Germinal center (tissue), 1 donor: ENCODE results near the gene TNFRSF1B.

Source experiments
- DNase-seq: peaks from one replicate; pipeline ENCODE4 v3.0.0; 2012; ENCODE audit warnings: mixed read lengths, low spot score

Gene TNFRSF1B

GRCh38 chr1:12166834-12167492 is at the start of gene TNFRSF1B:
TSS of gene TNFRSF1B (plus strand) at chr1:12166991. CDS start at chr1:12167092, 101 bp downstream.
- peak; percentile 64 for DNase-seq

DNA sequence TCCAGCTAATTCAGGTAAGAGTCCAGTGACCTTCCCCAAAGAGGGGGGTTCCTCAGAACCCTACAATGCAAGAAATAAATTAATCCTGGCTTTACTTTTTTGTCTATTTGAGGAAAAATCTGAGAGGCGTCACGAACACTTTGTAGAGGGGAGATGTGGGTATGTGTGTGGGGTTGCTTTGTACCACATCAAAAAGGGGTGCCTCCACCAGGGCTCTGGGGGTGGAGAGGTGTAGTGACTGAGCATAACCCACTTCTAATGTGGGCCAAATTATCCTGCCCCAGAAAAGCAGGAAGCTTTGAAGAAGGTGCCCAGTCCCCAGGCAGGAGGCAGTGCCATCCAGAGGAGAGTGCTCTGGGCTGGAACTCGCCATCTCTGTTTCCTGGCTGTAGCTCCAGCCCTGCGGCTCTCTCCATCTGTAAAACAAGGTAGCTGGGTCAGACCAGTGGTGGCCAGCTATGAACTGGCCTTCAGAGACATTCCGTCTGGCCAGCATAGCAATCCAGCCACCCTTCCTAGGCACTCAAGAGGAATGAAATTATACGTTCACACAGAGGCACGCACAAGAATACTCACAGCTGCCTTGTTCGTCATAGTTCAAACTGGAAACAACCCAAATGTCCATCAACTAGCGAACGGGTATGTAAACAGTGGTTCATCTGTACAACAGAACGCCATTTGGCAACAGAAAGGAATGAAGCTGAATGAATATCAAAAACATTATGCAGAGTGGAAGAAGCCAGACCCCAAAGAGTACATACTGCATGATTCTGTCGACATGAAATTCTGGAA is 45.4 kb upstream of the TNFRSF1B start:
- no peak for DNase-seq

DNA sequence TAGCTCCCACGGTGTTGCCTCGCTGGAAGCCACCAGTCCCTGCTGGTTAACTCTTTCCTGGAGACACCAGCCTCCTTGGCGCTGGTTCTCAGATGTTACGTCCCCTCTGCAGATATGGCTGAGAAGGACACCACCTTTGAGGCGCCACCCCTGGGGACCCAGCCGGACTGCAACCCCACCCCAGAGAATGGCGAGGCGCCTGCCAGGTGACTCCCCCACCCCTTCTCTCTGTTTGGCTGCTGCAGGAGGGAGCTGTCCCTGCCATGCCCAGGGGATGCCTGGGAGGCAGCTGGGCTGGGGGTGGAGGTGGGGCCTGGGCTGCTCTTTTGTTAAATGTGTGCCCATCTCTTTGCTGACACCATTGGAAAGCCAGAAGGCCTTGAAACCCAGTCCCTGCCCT is 43.6 kb upstream of the TNFRSF1B start:
- no peak for DNase-seq

GRCh38 chr1:12124693-12125421 is 41.9 kb upstream of the TNFRSF1B start:
- DNase-seq: peak; percentile 51

GRCh38 chr1:12125422-12126355 is 41.1 kb upstream of the TNFRSF1B start:
- no peak for DNase-seq

GRCh38 chr1:12126781-12127180 is 40.0 kb upstream of the TNFRSF1B start:
- DNase-seq: no peak

DNA sequence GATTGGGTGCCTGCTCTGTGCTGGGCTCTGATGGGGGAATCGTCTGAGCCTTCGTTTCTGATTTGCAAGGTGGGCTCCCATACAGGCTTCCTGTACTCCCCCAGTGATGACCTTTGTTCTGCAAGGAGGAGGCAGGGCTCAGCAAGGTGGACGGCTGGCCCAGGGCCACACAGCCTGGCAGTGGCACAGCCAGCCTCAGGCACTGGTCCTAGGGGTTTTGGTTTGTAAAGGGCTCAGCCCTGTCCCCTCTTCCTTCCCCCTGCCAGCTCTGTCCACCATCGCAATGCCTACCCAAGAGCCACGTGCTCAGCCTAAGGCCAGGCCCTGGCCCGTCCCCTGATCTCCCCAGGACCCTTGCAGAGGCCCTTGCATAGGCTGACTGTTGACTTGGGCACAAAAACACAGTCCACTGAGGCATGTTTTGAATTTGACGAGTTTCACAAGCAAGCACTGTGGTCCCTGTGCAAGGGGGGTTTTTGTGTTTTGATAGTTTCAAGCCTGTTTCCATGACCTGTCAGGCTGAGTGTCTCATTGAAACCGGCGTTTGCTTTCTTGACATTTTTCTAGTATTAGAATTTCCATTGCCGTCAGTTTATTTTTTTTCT is 39.5 kb upstream of the TNFRSF1B start:
- DNase-seq: no peak

DNA sequence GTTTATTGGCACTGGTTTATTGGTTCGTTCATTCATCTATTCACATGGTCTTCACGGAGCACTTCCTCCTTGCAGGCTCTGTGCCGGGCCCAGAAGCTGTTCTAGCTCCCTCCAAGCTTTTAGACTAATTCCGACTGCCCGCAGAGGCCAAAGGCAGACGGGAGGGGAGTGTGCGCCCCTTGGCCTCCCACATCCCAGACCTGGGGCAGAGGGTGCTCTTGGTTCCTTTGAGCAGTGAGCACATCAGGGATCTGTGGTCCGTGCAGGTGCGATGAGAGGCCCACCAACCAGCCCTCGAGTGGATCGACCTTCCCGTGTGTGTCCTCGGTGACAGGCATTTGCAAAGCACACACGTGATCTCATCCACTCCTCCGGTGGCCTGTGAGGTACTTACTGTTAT is 38.7 kb upstream of the TNFRSF1B start:
- no peak for DNase-seq

- no peak for DNase-seq
These were observed 37.2 kb upstream of the TNFRSF1B start for GRCh38 chr1:12129624-12130023.

- DNase-seq: no peak
These were observed 36.2 kb upstream of the TNFRSF1B start for GRCh38 chr1:12130466-12131130.

DNA sequence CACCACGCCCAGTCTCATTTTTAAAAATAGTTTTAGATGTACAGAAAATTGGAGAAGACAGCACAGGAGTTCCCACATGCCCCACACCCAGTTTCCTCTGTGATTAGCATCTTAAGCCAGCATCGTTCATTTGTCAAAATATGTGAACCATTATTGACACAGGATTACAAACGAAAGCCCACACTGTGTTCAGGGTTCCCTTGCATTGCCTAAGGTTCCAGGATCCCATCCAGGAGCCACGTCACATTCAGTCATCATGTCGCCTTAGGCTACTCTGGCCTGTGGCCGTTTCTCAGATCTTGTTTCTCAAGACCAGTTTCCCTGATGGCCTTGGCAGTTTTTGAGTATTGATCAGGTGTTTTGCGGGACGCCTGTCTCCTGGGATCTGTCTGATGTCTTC is 34.7 kb upstream of the TNFRSF1B start:
- DNase-seq: no peak

- DNase-seq: no peak
These were observed 32.1 kb upstream of the TNFRSF1B start for GRCh38 chr1:12134716-12135115.

- DNase-seq: no peak
These were observed 31.2 kb upstream of the TNFRSF1B start for GRCh38 chr1:12135612-12136011.

DNA sequence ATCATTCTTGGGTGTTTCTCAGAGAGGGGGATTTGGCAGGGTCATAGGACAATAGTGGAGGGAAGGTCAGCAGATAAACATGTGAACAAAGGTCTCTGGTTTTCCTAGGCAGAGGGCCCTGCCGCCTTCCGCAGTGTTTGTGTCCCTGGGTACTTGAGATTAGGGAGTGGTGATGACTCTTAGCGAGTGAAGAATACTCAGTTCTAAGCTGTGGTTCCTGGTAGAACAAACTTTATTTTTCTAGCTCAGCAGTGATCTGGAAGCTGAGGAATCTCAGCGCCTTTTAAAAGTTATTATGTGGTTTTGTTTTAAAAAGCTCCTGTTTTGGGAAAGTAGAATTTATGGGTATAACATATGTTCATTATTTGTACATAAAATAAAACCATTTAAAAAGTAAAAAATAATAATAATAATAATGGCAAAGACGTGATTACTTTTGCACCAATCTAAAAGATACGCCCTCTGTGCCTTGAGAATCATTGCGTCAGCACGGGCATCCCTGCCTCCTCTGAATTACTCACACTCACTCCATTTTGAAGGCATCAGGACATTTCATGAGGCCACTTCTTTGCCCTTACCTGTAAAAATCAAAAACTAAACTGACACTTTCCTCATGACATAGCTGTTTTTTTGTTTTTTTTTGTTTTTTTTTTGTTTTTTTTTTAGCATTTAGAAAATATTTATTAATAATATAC is 29.7 kb upstream of the TNFRSF1B start:
- no peak for DNase-seq

GRCh38 chr1:12138196-12139168 is 28.3 kb upstream of the TNFRSF1B start:
- no peak for DNase-seq

DNA sequence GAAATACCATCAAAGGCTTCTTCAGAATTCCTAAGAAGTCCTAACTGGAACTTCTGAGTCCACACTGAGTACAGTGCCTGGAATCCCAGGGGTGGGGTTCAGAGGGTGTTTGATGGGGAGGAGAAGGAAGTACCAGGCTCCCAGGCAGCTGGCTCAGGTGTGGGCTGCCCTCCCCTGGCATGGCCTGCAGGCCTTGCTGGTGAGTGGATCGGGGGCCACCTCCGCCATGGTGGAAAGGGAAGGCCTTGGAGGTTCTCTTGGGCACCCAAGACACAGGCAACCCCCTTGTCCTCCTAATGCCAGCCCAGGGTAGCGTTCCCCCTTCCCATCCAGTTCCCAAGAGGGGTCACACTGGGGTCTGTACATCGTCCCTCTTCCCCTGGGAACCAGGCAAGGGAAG is 26.8 kb upstream of the TNFRSF1B start:
- no peak for DNase-seq

DNA sequence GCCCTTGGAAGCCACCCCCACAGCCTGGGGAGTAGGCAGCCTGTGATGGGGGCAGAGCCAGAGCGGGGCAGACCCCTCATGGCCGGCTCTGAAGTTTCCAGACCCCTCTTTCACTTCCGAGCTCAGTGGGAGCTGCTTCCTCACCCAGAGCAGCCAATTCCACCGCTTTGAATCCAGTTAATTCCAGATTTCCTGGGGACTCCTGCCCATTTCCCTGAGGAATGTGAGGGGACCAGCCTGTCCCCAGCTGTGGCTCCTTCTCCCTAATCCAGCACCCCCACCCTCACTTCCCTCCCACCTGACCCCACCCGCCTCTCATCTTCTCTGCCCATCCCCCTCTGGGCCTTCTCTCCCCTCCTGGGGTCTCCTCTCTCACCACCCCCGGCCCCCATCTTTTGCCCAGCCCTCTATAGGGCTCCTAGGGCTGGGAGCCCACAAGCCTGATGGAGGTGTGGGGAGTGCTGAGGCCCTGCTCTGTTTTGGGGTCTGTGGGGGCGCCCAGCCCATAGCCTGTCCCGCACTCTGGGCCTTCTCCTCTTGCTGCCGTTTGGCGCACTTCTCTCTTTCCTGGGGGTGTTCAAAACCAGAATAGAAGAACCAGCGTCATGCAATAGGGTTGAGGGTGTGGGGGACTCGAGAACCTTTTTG is 26.2 kb upstream of the TNFRSF1B start:
- no peak for DNase-seq

DNA sequence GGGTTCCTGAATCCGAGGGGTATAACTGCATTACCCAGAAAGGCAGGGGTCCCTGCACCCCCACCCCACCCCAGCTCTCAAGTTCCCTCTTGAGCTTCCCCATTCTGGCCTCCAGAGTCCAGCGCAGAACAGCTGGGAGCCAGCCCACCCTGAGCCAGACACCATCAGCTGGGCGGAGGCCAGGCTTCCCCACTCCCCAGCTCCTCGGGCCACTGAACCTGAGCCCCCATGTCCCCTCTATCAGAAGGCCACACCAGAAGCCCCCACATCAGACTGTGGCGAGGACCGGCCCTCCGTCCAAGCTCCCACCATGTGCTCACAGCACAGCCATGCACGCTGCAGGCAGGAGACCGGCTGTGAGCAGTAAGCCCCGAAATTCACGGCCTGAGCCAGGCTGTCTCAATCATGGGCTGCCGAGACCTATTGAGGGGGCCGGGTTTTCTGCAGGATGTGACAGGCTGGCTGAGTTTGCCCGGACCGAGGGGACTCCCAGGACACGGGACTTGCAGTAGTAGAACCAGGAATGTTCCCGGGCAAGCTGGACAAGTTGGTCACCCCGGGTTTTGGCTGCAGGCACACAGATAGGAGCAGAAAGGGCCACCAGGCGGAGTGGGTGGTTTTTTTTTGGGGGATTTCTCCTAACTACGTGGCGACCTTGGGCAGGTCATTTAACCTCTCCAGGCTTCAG is 25.5 kb upstream of the TNFRSF1B start:
- no peak for DNase-seq
